ENCODE data around the gene RNF186.
"Not testable (repeated sequence)": the region's sequence is repeated elsewhere in the genome, so short reads cannot be mapped to it uniquely, and the experiment has no call there.

The RNF186 gene, protein sequence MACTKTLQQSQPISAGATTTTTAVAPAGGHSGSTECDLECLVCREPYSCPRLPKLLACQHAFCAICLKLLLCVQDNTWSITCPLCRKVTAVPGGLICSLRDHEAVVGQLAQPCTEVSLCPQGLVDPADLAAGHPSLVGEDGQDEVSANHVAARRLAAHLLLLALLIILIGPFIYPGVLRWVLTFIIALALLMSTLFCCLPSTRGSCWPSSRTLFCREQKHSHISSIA

DNA sequence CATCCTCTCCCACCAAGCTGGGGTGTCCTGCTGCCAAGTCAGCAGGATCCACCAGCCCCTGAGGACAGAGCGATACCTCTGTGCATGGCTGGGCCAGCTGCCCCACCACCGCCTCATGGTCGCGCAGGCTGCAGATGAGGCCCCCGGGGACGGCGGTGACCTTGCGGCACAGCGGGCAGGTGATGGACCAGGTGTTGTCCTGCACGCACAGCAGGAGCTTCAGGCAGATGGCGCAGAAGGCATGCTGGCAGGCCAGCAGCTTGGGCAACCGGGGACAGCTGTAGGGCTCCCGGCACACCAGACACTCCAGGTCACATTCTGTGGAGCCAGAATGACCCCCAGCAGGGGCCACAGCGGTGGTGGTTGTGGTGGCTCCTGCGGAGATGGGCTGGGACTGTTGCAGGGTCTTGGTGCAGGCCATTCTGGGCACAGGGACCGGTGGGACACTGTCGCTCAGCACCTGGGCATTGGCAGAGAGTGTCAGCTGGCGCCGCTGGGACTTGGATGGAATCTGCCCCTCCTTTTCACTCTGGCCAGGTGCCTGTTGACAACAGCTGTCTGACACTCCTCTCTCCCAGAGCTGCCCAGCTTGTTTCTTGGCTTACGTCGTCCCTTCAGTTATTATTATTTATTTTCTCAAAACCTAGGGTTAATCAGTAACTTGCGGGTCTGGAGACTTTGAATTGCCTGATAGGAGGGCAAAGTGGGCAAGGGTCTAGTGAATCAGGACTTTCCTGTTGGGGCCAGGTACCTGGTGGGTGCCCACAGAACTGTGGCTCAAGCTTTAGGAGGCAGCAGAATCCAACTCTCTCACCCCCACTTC is at the start of gene RNF186:
Gene RNF186 (minus strand): TSS at position 603 of the 823 bp plus-strand sequence. CDS start 182 bp downstream, at position 421.
- no peak for DNase-seq

DNA sequence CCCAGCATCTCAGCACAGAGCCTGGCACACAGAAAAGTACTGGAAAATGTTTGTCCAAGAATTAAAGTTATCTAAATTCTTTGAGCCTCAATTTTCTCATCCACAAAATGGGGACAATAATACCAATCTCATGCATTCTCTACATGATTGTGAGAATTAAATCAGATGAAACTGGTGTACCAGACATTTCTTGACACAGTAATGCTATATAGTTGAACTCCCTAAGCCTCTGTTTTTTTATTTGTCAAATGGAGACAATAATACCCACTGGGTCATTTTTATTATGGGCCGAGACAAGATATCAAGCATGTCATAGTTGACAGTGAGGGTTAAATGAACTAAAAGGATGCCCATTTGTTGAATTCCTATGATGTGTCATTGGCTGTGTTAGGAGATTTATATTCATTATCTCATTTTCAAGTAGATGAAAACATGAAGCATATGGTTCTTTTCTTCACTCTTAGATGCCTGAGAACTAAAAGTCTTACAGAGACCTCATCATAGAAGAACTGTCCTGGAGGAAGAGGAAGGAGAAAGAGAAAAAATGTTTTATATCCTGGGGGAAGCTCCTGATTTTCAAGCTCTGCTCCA is 49.6 kb upstream of the RNF186 start:
- no peak for DNase-seq

DNA sequence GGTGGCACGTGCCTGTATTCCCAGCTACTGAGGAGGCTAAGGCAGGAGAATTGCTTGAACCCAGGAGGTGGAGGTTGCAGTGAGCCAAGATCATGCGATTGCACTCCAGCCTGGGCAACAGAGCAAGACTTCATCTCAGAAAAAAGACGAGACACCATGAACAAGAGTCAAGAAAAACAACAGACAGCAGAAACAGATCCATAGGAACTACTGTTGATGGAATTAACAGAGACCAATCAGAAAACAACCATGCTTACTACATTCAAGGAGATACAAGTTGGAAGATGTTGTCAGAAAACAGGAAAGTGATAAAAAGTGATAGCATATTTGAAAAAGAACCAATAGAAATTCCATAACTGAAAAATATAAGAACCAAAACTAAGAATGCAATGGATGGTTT is 47.9 kb upstream of the RNF186 start:
- DNase-seq: no peak

DNA sequence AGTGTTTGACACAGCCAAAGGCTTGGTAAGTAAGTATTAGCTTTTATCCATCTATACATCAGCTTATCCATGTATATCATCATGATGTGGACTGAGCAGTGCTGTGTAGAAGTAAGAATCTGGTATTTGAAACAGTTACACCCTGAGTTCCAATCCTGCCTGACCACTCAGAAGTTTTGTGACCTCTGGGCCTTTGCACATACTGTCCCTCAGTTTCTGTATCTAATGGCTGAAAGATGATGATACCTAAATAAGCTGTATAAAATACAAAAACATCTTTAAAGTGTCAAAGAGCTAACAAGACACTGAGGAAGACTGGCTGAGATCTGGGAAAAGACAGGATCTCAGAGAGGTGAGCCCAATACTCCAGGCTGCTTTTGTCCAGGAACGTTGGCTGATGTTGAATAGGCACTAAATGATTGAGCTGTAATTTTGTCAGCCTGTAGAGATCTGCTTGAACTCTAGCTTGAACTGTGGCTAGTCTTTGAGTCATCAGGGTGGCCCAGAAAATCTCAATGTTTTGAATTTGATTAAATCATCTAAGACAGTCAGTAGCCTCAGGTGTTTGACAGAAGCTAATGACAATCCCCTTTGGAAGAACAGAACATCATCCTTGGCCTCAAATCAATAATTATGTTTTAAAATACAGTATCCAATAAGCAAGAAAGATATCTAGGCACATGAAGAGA is 46.9 kb upstream of the RNF186 start:
- no peak for DNase-seq

DNA sequence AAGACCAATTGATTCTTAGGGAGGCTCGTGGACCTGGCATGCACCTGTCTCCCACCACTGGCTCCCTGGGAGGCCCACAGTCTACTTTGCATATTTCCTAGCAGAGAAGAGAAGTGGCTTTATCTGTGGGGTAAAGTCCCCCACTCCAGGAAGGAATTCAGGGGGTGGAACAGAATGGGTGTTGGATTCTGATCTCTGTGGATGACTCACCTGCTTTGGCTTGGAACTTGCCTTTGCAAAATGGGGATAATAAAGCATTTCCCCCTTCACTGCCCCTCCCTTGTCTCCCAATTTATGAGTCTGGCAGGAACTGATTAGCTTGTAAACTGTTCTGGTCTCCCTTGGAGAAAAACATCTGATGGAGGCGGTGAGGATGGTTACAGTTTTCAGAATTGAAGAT is 46.0 kb upstream of the RNF186 start:
- peak; percentile 72 for DNase-seq

DNA sequence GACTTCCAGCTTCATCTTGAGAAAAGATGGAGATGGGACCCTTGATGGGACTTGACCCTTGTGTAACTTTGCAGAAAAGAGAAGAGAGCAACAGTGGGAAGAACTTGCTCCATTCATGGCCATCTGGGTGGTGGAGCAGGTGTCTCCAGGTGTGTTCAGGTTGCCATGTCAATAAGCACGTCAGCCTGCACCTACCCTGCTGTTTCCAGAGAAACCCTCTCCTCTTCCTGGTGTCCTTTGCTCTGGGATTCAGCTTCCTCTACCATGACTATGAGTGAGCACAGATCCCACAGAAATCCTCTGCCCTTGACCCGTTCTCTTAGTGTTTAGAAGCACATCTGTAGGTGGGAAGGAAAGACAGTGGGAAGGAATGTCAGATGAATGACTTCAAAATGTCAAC is 45.3 kb upstream of the RNF186 start:
- no peak for DNase-seq

DNA sequence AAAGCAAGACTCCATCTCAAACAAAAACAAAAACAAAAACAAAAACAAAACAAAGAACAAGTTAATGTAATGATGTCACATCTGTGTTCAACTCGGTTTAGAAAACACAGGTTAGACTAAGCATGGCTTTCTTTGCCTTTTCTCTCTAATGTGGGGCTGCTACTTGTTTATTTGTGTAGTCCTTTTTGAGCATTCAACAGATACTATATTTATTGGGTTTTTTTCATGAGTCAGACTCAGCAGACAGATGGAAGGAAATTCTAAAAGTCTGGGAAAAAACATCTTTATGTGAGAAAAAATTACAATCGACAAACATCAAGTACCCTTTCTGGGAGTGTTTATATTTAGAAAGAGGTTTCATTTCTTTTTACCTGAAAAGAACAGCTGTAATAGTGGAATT is 44.8 kb upstream of the RNF186 start:
- DNase-seq: no peak

DNA sequence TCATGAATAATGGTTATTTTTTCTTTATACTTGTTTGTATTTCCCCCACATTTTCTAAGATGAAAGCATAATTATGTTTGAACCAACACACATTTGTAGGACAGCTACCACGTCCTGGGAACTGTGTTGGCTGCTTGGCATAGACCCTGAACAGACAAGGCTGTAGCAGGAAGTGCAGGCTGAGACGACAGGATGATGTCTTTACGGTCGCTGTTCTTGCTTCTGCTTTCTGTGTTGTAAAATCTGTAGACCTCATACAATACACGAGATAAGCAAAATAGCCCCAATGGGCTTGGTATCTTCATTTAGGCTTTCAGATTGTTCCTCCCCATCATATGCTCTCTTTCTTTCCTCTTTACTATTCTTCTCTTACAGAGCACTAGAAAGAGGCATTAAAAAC is 43.8 kb upstream of the RNF186 start:
- no peak for DNase-seq

DNA sequence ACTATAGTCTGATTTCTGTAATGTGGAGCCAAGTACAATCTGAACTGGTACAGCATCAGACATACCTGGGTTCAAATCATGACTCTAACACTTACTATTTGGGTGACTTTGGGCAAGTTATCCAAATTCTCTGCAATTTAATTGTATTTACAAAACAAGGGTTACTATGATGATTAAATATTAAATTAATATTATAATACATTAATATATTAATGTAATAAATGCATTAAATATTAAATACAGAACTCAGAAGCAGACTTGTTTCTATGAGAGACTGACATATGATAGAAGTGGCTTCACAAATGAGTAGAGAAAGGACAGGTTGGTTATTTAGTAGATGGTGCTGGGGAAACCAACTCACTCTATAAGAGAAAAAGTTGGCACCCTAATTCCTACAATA is 39.8 kb upstream of the RNF186 start:
- DNase-seq: no peak

DNA sequence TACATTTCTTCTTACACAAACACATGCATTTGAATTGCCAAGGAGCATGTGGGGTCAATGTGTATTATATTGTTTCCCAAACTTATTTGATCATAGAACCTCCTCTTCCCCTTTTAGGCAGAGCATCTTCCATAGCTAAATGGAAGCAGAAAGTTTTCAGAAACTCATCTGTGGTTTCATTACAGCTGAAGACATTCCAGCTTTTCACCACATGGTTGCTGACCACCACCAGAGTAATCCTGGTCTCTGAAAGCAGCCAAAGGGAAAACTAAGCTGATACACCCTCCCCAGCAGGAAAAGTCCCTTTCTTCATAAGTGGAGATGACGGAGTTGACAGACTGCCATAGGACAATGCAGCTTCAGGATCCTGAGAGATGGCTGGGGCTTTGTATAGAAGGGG is 37.0 kb upstream of the RNF186 start:
- DNase-seq: no peak

DNA sequence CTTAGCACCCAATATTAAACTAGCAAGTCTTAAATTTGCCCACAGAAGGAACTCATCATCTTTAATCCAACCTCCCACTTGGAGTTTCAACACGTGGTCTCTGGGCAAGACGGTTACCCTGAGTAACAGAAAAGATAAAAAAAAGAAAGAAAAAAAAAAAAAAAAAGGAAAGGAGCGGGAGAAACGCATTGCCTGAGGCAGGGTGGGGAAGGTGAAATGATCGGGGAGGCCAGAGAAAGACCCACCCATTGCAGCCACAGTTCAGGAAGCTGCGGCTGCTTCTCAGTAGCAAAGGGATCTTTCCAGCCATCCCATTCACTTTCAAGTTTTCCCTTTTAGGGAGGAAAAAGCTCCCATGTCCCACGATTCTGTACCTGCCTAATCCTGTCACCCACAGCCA is 35.1 kb upstream of the RNF186 start:
- DNase-seq: no peak

DNA sequence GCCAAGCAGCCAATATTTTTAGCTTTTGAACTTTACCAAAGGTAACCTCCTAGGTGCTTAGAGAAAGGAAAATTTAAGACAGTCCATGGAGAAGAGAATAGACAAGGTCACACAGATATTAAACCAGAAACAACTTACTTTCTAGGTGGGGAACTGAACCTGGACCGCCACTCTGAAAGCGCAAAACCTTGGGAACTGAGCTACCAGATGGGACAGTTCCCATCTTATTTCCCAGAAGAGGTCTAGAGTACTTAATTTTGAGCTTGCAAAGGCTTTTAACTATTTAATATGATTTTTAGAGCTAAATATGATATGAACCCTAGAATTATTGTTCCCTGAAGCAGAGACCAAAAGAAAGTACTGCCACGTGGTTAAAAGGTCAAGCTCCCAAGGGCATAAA is 34.2 kb upstream of the RNF186 start:
- not testable (repeated sequence) for DNase-seq

DNA sequence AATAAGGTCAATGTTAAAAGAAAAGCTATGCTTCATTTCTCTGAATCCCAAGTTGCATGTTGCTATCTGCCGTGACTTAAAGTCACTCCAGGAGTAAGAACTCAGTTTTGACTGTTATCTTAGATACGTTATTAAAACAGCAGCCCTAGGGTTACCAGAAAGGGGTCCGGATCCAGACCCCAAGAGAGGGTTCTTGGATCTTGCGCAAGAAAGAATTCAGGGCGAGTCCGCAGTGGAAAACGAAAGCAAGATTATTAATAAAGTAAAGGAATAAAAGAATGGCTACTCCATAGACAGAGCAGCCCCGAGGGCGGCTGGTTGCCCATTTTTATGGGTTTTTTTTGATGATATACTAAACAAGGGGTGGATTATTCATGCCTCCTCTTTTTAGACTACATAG is 32.3 kb upstream of the RNF186 start:
- not testable (repeated sequence) for DNase-seq

DNA sequence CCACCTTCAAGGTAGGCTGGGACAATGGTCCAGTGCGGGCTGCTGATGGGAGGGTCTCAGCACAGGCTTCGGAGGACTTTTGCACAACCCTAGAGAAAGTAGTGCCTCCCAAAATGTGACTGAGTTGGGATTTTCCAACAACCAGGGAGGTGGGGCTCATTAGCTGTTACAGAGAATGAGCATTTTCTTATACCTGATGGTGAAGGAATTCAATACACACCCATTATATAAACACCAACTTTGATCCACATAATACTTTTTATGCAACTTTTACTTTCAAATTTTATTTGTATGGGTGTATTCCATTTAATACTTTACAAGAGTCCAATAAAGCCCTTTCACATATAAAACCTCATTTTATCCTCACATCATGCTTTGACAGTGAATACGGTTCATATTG is 31.3 kb upstream of the RNF186 start:
- DNase-seq: no peak

DNA sequence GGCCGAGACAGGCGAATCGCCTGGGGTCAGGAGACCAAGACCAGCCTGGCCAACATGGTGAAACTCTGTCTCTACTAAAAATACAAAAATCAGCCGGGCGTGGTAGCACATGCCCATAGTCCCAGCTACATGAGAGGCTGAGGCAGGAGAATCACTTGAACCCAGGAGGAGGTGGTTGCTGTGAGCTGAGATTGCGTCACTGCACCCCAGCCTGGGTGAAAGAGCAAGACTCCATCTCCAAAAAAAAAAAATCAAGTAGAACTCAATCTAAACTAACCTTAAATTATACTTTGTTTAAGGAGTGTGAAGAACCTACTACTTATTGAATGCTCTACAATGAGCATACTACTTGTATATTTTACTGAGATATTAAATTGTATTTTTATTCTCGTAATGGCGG is 30.5 kb upstream of the RNF186 start:
- no peak for DNase-seq

DNA sequence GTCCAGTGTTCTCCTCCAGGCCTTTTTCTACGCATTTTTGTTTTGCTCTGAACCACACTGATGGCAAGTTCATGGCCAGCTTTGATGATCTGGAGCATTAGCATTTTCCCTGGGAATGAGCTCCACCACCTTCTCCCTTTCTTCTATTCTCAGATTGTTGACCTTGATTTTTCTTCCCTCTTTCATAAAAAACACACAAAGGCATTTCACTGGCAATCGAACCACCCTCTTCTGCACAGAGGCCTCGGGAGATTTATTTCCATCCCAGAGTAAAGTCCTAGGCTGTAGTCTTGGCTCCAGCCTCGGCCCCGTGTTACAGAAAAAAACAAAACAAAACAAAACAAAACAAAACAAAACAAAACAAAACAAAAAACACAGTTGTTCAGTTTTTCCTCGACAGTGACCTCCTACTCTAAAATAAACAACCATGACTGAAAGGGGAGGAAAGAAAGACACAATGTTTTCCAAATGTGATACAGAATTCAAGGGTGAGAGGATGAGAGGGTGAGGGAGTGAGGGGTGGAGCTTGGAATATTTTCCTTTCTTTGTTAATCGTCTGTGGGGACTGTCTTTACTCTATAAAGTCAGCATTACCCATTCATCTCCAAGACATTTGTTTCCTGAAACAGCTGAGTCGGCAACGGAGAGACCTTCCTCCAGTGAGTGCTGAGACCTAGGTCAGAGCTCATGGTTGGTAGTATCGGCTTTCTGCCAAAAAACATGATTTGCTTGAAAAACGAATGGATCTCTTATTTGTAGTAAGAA is 29.8 kb upstream of the RNF186 start:
- no peak for DNase-seq

DNA sequence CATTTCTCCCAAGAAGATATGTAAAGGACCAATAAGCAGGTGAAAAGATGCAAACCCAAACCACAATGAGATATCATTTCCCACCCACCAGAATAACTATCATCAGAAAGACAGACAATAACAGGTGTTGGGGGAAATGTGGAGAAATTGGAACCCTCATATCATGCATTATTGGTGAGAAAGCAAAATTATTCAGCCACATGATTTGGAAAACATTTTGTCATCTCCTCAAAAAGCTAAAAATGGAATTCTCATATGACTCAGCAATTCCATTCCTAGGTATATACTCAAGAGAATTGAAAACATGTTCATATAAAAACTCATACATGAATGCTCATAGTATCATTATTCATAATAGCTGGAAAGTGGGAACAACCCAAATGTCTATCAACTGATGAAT is 25.1 kb upstream of the RNF186 start:
- DNase-seq: peak; percentile 6

DNA sequence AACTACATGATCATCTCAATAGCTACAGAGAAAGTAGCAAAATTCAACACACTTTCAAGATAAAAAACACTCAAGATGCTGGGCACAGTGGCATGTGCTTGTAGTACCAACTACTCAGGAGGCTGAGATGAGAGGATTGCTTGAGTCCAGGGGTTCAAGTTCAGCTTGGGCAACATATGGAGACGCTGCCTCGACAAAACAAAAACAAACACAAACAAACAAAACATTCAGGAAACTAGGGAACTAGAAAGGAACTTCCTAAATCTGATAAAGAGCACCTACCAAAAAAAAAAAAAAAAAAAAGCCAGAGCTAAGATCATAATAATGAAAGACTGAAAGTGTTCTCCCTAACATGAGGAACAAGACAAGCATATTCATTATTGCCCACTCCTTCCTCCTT is 22.8 kb upstream of the RNF186 start:
- no peak for DNase-seq

DNA sequence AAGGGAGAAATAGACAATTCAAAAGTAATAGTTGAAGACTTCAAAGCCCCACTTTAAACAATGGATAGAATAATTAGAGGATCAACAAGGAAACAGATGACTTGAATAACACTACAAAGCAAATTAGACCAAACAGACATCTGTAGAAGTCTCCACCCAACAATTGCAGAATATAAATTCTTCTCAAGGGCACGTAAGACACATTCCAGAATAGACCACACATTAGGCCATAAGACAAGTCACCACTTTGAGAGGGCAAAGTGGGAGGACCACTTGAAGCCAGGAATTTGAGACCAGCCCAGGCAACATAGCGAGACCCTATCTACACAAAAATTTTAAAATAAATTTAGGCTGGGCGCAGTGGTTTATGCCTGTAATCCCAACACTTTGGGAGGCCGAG is 20.5 kb upstream of the RNF186 start:
- DNase-seq: no peak

DNA sequence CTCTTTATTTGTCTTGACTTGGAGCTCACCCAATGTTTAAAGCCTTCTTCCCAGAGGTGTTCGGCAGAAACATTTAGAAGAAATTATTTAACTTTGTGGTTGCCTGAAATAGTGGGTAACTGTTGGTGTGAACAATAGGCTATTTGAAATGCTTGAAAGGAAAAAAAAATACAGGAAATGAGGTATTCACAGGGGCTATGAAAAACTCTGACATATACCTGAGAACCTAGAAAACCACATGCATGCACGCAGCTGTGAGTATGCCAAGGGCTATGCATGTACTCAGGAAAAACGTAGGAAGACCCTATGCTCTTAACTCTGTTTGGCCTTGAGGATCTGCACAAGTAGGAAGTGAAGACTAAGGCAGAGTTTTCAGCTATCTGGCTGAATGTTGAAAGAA is 16.4 kb upstream of the RNF186 start:
- DNase-seq: no peak

DNA sequence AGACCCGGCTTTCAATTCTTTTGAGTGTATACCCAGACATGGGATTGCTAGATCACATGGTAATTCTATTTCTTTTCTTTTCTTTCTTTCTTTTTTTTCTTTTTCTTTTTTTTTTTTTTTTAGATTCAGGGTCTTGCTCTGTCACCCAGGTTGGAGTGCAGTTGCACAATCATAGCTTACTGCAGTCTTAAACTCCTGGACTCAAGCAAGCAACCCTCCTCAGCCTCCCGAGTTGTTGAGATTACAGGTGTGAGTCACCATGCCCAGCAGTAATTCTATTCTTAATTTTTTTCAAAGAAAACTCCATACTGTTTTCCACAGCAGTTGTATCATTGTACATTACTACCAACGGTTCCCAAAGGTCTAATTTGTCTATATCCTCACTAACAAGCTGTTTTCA is 13.5 kb upstream of the RNF186 start:
- no peak for DNase-seq

DNA sequence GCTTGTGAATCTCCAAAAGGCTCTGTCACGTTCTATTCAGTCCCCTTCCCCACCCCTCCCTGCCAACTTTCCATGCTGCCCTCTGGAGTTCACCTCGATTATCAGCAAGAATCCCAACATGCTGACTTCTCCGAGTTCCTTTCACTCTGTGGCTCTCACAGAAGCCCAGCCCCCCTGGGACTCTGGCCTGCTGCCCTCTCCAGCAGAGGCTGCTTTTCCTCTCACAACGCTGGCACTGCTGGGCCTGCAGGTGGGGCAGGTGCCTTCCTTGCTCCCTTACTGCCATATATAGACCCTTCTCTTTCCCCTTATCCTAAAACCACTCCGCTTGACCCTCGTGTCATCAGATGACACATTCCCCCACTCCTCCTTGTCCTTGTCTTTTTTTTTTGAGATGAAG is 10.2 kb upstream of the RNF186 start:
- DNase-seq: no peak

DNA sequence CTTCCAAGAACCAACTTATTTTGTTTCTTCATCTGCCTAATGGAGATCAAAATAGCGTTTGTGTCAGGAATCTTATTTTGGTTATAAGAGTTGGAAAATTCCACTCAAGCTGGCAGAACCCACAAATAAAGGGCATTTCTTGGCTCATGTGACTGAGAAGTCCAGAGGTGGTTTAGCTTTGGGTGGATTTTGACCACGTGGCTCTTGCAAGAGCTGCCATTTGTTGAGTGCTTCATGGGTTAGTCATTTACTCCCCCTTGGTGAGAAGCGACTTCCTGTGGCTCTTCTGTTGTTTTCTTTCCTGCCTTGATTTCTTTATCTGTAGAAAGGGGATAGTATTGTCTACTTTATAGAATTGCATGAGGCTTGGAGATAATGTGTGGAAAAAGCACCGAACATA is 9.5 kb upstream of the RNF186 start:
- DNase-seq: peak; percentile 20

Measured in fibroblast of skin of right quadriceps (primary cell).